ENCODE measurements around the gene STIM1. TPM values are rescaled to one million over a fixed set of nuclear protein-coding genes. Genes with fewer than 3 reads are reported as not detected.

STIM1 gene

Small RNA genes within 50 kb of the gene (small RNA-seq; reads per million reads assigned to genes)
- not detected for gene AC087441.2 (ENCODE audit: insufficient read depth)
- not detected for gene RF00409 (ENCODE audit: insufficient read depth)
- not detected for gene RPS29P20 (ENCODE audit: insufficient read depth)

Measured in mesendoderm (in vitro differentiated cells).